ENCODE data around the gene SPSB4.

Gene SPSB4

GRCh38 chr3:141044695-141045641 is 6.2 kb upstream of the SPSB4 start:
- no peak overlapping the region for H3K4me3 ChIP-seq (ENCODE audit: low read depth, low read length)
- no peak for TF ChIP-seq CTCF (conservative IDR thresholded peaks at IDR 0.05; ENCODE audit: low read depth, low read length)
- no peak for DNase-seq (ENCODE audit: low read depth)

- no peak for DNase-seq (ENCODE audit: low read depth)
- TF ChIP-seq CTCF (conservative IDR thresholded peaks at IDR 0.05; ENCODE audit: low read depth, low read length), result no peak
- no peak overlapping the region for H3K4me3 ChIP-seq (ENCODE audit: low read depth, low read length)
These were observed 5.3 kb upstream of the SPSB4 start for GRCh38 chr3:141045849-141046248.

GRCh38 chr3:141047168-141047567 is 4.0 kb upstream of the SPSB4 start:
- no peak overlapping the region for H3K4me3 ChIP-seq (ENCODE audit: low read depth, low read length)
- no peak for DNase-seq (ENCODE audit: low read depth)
- no peak for TF ChIP-seq CTCF (conservative IDR thresholded peaks at IDR 0.05; ENCODE audit: low read depth, low read length)

GRCh38 chr3:141049681-141050080 is 1.5 kb upstream of the SPSB4 start:
- TF ChIP-seq CTCF (conservative IDR thresholded peaks at IDR 0.05; ENCODE audit: low read depth, low read length), result peak; percentile 25
- H3K4me3 ChIP-seq (ENCODE audit: low read depth, low read length), result no peak overlapping the region
- peak; percentile 8 for DNase-seq (ENCODE audit: low read depth)

- H3K4me3 ChIP-seq (ENCODE audit: low read depth, low read length), result peak overlapping the region; percentile 18
- peak; percentile 24 for DNase-seq (ENCODE audit: low read depth)
- TF ChIP-seq CTCF (conservative IDR thresholded peaks at IDR 0.05; ENCODE audit: low read depth, low read length), result no peak
These were observed 475 bp downstream of the SPSB4 start for GRCh38 chr3:141051443-141052200.

- no peak for DNase-seq (ENCODE audit: low read depth)
- TF ChIP-seq CTCF (conservative IDR thresholded peaks at IDR 0.05; ENCODE audit: low read depth, low read length), result no peak
- H3K4me3 ChIP-seq (ENCODE audit: low read depth, low read length), result no peak overlapping the region
These were observed 1.3 kb downstream of the SPSB4 start for GRCh38 chr3:141052201-141053069.
